GM18858 (cell line): ENCODE results near the gene EPHA4.
"Not testable (repeated sequence)": the region's sequence is repeated elsewhere in the genome, so short reads cannot be mapped to it uniquely, and the experiment has no call there.

Source experiments
- ATAC-seq: cut with Tn5 transposase; IDR thresholded peaks from one replicate; pipeline ENCODE4 v1.9.1; 2021; ENCODE audit not compliant: unreplicated experiment

The EPHA4 gene

GRCh38 chr2:221511325-221511724 is 60.8 kb downstream of the EPHA4 start:
- not testable (repeated sequence) for ATAC-seq

GRCh38 chr2:221506469-221506868 is 65.6 kb downstream of the EPHA4 start:
- ATAC-seq = no peak

- no peak for ATAC-seq
Observed at GRCh38 chr2:221505605-221506004, 66.5 kb downstream of the EPHA4 start.

- no peak for ATAC-seq
Observed at GRCh38 chr2:221504905-221505304, 67.2 kb downstream of the EPHA4 start.

- ATAC-seq = no peak
Observed at GRCh38 chr2:221503965-221504364, 68.1 kb downstream of the EPHA4 start.

- ATAC-seq = no peak
Observed at GRCh38 chr2:221502270-221503010, 69.7 kb downstream of the EPHA4 start.

GRCh38 chr2:221501883-221502269 is 70.2 kb downstream of the EPHA4 start:
- no peak for ATAC-seq

- ATAC-seq = no peak
Observed at GRCh38 chr2:221501210-221501882, 70.8 kb downstream of the EPHA4 start.

- ATAC-seq = no peak
Observed at GRCh38 chr2:221500501-221501209, 71.4 kb downstream of the EPHA4 start.

GRCh38 chr2:221495731-221496130 is 76.4 kb downstream of the EPHA4 start:
- ATAC-seq = no peak

GRCh38 chr2:221494556-221494955 is 77.5 kb downstream of the EPHA4 start:
- ATAC-seq = no peak

GRCh38 chr2:221493391-221493790 is 78.7 kb downstream of the EPHA4 start:
- no peak for ATAC-seq

- ATAC-seq = no peak
Observed at GRCh38 chr2:221492636-221493035, 79.5 kb downstream of the EPHA4 start.

- ATAC-seq = no peak
Observed at GRCh38 chr2:221490506-221491060, 81.5 kb downstream of the EPHA4 start.

- no peak for ATAC-seq
Observed at GRCh38 chr2:221488136-221488807, 83.8 kb downstream of the EPHA4 start.

- peak; percentile 51 for ATAC-seq
Observed at GRCh38 chr2:221486106-221486505, 86.0 kb downstream of the EPHA4 start.

GRCh38 chr2:221485503-221485870 is 86.6 kb downstream of the EPHA4 start:
- no peak for ATAC-seq

- ATAC-seq = no peak
Observed at GRCh38 chr2:221484761-221485502, 87.2 kb downstream of the EPHA4 start.

- ATAC-seq = no peak
Observed at GRCh38 chr2:221482666-221483455, 89.2 kb downstream of the EPHA4 start.

GRCh38 chr2:221480821-221481220 is 91.3 kb downstream of the EPHA4 start:
- ATAC-seq = no peak
